Posterior cingulate gyrus (tissue), 11 donors: Measurements from ENCODE around the gene CAST.

Experiments used
- DNase-seq, 10 donors: peaks; one replicate each; pipeline versions ENCODE4 v3.0.0 to v3.0.0-alpha.2; 2020 to 2021; ENCODE audit warnings: mixed read lengths in 3 of 10
- intact Hi-C: fragments of 100-400 bp; cut with DNase I; formaldehyde crosslinking; loops from one replicate; pipeline ENCODE4 v1.15.1; 2023

The CAST gene

DNA sequence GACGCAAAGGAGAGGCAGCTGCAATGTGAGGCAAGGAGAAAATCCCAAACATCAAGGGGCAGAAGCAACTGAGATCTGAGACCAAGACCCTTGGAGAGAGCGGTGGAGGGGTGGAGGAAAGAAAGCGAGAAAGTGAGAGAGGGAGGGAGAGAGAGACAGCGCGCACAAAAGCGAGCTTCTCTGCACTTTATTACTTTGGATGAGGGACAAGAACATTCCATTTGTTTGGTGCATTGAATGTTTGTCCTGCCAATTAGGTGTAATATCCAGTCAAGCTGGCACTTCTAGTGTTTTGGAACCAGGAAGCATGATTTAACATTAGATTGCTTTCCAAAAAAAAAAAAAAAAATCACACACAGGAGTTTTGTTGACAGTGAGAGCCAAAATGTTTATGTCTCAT lies 1.4 kb downstream of the CAST start:
- no peak for DNase-seq
- intact Hi-C loops, result loop anchor here (5.0 kb wide), 1 partner anchor 39 kb away; no protein-coding TSS in a partner anchor

DNA sequence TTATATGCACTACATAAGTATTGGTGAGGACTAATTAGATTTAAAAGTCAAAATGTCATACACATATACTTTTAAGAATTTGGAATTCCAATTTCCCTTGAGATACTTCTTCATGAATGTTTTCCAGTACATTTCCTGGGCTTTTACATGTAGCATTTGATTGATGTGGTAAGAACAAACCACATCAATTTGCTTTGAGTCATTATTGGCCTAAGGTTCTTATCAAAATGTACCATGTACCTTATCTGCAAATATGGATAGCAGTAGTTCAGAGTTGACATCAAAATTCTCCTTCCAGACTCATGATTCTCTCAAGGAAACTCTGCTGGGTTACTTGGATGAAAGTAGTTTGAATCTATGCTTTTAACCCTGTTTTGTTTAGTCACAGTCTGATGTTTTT lies 2.5 kb downstream of the CAST start:
- no peak for DNase-seq
- intact Hi-C loops, result loop anchor here (5.0 kb wide), 1 partner anchor 38 kb away; no protein-coding TSS in a partner anchor

DNA sequence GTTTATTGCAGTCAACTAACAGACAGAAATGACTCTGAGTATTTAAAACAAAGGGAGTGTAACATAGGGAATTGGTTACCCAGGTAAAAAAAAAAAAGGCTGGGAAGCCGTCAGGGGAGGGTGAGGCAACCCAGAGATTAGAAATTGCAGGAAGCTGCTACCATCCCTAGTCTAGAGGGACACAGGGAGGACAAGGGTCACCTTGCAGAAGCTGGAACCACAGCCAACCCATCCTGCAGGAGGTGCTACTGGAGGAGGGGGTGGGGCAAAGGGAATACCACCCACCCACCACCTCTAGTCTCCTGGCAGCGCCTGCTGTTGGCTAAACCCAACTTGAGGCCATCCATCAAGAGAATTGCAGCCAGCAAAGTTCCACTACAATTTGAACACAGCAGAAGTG lies 6.5 kb downstream of the CAST start:
- intact Hi-C loops, result no loop called here
- no peak for DNase-seq

DNA sequence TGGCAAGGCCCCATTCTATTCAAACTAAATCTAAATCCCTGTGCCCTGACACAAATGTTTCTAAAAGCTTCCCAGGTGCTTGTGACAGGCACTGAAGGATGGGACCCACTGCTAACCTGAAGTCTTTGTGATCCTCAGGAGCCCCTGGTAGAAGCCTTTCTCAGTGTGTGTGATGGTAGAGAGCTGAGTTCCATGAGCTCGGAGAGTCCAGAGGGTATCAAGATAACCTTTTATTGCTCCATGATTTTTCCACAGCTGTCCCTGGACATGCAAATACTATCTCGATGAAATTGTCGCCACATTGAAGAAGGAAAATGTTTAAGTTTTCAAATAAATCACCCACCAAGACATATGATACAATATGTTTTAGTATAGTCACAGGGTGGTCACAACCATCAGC lies 7.7 kb downstream of the CAST start:
- no peak for DNase-seq
- intact Hi-C loops, result no loop called here

DNA sequence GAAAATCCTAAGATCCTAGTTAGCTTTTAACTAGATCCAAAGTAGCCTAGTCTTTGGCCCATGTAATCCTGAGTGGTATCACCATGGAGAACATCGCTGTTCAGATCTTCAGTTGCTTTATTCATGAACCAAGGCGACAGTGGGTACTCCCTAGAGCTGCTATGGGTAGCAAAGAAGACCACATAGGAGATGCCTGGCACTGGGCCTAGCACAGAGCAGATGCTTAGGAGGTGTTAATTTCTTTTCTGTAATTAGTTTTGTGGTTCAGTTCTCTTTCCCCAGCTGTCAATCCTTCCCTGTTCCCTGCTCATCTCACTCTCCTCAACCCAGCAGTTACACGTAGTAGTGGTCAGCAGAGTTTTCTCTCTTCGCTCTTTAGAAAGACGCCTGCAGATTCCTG lies 9.3 kb downstream of the CAST start:
- no peak for DNase-seq
- intact Hi-C loops, result no loop called here

DNA sequence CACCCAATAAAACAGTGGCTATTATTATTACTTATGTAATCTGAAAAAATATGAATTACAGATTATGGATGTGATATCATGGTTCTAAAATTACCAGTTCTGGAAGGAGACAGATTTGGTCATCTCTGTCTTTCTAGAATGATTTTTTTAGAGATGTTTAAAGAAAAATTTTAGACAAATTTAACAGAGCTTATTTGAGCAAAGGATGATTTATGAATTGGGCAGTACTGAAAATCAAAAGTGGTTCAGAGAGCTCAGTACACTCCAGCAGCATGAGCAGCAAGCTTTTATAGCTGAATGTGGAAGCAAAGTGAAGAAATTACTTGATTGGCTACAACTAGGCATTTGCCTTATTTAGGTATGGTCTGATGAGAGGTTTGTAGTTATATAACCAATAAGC lies 11.0 kb downstream of the CAST start:
- no peak for DNase-seq
- intact Hi-C loops, result no loop called here

DNA sequence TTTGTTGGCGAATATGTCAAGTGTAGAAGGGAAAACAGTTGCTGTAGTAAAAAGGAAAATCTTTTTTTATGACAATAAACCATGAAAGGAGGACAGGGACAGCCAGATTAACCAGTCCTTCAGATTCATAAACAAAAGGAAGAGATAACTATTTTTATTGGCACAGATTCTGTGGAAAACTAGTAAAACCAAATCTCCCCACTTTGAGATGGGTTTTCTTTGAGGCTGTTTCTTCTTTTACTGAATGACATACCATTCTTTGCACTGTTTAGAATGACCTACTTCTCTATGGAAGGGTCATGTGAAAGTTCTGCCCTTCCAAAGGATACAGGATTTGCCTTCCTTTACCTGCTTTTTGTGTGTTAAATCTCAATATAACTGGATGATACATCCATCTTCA lies 13.7 kb downstream of the CAST start:
- no peak for DNase-seq
- intact Hi-C loops, result no loop called here

DNA sequence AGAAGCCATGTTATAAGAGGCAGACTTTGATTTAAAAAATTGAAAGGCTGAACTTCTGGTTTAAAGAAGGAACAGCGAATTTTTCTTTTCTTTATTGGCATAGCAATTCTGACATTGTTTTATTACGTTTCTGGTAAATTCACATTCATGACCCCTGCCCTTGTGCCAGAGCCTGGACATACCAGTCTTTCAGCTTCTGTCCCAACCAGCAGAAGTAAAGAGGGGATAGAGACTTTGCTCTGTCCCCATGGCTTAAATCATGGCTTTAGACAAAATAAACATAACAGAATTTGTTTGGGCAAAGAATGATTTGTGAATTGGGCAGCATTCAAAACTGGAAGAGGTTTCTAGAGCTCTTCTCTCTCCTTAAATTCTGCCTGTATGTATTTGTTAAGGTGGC lies 15.3 kb downstream of the CAST start:
- intact Hi-C loops, result no loop called here
- no peak for DNase-seq

DNA sequence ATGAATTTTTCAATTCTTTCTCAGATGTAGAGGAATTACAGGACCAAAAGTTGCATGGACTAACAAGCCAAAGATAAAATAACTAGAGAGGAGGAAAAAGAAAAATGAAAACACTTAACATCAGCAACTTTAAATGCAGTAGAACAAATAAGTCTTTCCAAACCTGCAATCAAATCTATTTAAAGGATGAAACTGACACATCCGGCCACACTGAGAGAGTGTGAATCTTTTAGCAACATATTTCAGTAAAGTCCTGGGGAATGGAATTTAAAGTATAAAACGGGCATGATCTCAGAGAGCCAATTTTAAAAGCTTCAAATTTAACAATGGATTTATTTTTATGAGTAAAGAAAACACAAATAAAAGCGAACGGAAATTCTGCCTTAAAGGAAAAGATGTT lies 17.1 kb downstream of the CAST start:
- intact Hi-C loops, result no loop called here
- no peak for DNase-seq

DNA sequence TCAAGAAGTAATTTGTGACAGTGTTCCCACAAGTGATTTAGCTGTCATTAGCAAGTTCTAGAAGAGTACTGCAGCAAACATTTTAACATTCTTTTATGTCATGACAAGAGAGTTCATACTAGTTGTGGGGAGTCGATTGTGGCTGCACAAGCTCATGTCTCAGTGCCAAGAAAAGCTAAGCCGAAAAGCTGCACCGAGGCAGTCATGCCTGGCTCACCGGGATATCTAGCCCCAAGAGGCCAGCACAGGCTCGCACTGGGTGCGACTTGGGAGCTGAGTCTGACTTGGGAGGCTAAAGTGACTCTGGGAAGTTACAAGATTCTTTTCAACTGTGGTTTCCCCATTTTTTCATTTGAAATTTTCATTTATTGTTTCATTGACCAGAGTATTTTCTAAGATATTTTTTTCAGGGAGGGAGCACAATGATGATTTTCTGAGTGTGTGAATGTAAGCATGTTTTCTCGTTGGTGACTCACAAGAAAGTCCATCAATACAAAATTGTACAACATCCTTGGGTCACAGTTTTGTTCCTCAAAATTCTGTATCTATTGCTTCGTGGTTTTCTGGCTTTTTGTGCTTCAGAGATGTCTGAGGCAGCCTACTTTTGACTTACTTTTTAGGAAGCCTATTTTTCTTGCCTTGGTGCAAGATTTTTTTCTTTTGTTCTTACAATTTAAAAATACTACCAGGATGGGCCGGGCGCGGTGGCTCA lies 18.7 kb downstream of the CAST start:
- intact Hi-C loops, result no loop called here

DNA sequence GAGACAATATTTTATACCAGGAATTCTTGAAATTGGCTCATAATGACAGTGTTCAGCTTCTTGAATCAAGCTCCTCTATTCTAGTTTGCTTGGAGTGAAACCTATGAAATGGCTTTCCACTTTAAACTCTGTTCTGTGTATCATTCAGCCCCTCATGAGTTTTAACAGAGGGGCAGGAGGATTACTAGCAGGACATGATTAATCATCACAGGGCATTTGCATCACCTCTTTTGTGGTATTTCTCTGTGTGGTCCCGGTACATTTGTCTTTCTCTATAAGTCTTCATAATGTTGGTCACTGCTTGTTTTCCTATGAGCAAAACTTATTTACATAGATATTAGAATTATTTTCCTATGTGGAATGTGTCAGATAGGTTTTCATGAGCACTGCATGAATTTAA lies 21.2 kb downstream of the CAST start:
- no peak for DNase-seq
- intact Hi-C loops, result no loop called here

More for the DNA sequence above, 18.7 kb downstream of the CAST start:
- no peak for DNase-seq

DNA sequence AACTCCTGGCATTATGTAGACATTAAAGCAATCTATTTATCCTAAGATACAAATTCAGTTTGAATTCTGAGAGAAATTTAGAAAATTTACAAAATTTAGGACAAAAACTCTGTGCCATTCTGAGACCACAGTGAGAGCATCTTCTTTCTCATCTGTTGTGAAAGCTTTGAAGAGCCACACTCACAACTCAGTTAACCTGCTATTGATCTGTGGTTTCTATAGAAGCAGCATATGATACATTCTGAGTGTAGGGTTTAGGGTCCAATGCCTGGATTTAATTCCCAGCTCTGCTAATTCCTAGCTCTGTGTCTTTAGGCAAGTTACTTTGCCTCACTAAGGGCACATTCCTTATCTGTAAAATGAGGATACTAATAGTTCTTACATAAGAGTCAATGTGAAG lies 21.6 kb downstream of the CAST start:
- DNase-seq, result no peak
- intact Hi-C loops, result no loop called here

DNA sequence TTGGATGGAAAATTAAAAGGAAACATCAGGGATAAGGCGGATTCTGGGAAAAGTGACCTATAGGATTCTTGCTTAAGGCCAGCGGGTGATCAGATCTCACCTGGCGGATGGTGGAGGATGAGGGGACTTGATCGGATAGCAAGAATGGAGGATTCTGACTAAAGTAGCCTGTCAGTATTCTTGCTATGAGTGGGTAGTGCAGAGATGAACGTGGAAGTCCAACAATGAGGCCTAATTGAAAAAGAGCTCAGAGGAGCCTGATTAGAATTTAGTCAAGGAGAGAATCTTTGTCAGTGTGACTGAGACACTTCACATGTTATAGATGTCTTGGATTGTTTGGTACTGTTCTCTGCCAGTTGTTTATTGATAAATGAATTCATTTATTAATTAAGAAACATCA lies 24.9 kb downstream of the CAST start:
- intact Hi-C loops, result loop anchor here (5.0 kb wide), 1 partner anchor 75 kb away; no protein-coding TSS in a partner anchor
- no peak for DNase-seq

DNA sequence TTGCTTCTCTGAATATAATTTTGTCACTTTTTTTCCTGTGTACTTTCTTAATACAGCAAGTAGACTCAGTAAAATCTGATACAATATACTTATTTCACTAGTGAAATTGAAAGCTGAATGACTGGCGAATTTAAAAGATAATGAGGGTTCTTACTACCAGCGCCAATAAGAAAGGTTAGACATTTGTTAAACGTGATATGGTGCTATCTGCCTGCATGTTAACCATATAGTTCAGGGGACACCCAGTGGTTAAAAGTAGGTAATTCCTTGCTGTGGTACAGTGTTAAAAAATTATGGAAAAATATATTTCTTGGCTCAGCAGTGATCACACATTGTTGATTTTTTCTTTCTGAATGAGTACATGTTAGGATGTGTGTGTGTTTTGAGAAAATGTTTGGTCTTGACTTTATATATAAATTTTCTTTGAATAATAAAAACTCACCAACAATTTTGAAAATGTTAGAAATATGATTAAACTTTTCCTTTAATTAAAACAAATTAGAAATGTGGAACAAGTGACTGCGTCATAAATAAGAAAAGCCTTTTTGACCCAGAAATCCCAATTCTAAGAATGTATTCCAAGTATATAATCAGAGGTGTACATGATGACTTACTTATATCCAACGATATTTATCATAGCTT lies 25.8 kb downstream of the CAST start:
- no peak for DNase-seq
- intact Hi-C loops, result loop anchor here (5.0 kb wide), 1 partner anchor 76 kb away; no protein-coding TSS in a partner anchor

DNA sequence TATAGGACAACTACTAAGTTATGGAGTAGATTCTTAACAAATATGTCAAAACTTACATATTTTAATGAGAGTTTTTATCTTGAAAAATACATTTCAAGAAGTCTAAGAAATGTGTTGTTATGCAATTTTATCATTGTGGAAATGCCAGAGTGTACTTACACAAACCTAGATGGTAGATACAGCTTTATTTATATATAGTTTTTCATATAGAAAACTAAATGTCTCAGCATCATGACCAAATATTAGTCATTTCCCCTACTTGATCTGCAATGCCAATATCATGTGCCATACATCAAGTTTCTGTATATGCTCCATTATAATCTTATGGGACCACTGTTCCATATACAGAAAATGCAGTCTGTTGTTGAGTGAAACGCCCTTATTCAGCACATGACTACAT lies 28.7 kb downstream of the CAST start:
- intact Hi-C loops, result no loop called here

DNA sequence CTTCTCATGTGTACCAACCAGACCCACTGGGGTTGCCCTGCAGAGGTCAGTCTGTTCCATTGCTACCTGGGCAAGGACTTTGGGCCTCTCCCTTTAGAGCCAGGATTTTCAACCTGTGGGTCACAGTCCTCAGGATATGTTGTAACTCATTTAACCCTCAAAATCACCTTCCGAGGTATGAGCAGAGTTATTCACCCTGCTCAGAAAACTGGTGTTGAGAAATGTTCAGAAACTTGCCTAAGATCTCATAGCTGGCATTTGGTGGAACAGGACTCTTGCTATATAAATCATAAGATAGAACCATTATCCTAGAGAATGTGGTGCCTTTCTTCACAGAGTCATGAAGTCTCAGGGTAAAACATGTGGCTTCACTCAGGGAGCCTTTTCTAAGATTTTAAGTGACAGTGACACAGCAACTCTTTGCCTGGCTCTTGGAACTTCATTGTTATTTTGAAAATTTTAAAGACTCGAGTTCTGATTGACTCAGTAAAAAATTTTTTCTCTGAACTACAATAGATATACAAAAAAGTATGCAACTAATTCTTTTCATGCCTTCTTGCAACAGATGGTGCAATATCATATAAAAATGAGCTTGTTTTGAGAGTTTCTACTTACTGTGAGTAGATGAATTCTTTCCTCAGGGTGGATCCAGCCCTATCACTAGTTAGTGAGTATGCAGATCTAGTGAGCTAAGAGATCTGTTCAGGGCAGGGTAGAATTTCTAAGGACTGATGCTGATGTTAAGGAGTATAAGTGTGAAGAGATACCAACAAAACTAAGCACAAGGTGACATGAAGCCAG lies 29.5 kb downstream of the CAST start:
- intact Hi-C loops, result no loop called here
- DNase-seq, result no peak

More for the DNA sequence above, 28.7 kb downstream of the CAST start:
- no peak for DNase-seq

DNA sequence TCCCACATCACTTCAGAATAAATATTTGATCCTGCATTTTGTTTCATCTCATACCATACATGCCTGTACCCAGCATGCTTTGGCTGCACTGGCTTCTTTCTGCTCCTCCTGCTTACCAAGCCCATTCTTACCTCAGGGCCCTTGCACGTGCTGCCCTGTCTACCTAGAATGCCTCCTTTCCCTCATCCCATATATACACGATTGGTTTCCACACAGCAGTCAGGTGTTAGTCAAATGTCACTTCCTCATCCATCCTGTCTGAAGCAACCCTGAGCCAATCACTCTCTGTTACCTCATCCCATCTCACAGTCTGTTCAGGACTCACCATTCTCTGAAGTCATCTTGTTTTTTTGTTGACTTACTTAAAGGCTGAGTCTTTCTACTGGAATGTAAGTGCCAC lies 30.3 kb downstream of the CAST start:
- DNase-seq, result no peak
- intact Hi-C loops, result no loop called here

DNA sequence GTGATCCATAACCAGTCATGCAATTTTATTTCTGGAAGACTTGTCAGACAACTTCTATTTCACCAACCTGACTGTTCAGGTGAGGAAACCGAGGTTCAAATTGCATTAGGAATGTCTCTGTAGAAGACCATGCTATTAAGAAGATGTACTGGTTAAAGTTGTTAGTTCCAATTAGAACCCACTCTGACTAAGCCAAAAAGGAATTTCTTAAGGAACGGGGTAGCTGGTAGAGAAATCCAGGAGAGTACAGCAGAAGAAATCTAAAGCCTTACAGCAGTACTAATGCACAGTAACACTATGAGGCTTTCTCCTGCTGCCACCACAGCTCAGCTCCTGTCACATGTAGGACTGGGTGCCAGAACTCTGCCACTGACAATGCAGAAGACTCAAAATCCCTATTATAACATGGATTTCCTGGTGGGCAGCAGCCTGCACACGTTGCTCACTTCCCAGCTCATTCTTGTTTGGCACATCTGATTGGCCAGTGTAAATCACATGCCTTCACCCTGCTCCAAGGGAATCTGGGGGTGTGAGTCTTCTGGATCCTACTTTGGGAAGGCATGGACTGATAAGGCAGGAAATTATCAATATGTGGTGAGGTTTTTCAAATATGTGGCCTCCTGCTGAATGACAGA lies 37.1 kb downstream of the CAST start:
- DNase-seq, result no peak
- intact Hi-C loops, result no loop called here

DNA sequence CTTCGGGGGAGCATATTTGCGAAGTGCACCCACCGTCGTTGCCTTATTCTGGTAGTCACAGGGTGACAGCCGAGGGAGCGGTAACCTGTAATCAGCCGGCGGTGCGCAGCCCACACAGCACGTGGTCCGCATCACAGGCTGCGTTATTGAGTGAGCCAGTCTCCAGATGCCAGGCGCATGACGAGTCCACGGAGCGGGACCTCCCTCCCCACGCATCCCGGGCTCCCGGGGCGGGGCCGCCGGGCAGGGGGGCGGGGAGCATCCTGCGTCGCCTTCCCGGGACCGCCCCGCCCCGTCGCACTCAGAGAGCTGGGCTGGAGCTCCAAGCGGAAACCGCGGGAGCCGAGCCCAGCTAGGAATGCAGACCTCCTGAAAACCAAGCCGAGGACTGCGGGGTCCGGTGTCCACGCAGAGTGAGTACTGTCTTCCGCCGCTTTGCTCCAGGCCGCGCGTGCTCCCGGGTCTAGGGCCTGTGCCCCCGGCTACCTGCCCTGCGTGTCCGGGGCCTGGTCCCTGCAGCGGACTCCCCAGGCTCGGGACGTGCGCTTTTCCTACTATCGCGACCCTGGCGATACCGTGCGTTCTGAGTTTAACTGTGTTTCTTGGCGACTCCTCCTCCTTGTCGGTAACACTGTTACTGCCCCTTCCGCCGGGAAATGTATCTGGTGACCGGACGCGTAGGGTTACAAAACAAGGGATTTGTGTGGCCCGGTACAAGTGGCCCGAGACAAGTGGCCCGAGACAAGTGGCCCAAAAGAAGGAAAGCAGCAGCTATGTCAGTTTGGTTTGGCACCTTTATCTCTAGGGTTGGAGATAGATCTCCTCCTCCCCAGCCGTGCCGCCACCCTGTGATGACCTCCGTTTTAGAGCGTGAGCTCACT lies 40.6 kb downstream of the CAST start:
- DNase-seq, result peak; percentile 83 to 99 (median 93)
- intact Hi-C loops, result loop anchor here (5.0 to 10.0 kb wide), 2 partner anchors 40 to 358 kb away; partner anchors contain the start of gene CAST
